LNCaP clone FGC (cell line): Measurements from ENCODE around the gene SDHAF2.
A peak's percentile ranks its signal among the peaks of the same experiment; 100 is the strongest.

Experiments
- DNase-seq: peaks from one replicate; pipeline ENCODE4 v3.0.0-alpha.2; 2011; ENCODE audit warnings: low read depth
- H3K4me3 ChIP-seq: 2 replicates; pipeline ENCODE4 v1.5.1; 2011; ENCODE audit warnings: mild to moderate bottlenecking, low read depth, low read length, control low read depth
- TF ChIP-seq, protein P1 (sequence below): IDR thresholded peaks from 2 replicates; pipeline ENCODE4 v1.5.1; 2012; ENCODE audit warnings: mild to moderate bottlenecking; ENCODE audit not compliant: control insufficient read depth, insufficient read depth; ENCODE audit errors: extremely low read depth

The SDHAF2 gene

GRCh38 chr11:61445516-61445915 is 15.6 kb downstream of the SDHAF2 start:
- DNase-seq = no peak
- no peak overlapping the region for H3K4me3 ChIP-seq
- TF ChIP-seq, protein P1, sequence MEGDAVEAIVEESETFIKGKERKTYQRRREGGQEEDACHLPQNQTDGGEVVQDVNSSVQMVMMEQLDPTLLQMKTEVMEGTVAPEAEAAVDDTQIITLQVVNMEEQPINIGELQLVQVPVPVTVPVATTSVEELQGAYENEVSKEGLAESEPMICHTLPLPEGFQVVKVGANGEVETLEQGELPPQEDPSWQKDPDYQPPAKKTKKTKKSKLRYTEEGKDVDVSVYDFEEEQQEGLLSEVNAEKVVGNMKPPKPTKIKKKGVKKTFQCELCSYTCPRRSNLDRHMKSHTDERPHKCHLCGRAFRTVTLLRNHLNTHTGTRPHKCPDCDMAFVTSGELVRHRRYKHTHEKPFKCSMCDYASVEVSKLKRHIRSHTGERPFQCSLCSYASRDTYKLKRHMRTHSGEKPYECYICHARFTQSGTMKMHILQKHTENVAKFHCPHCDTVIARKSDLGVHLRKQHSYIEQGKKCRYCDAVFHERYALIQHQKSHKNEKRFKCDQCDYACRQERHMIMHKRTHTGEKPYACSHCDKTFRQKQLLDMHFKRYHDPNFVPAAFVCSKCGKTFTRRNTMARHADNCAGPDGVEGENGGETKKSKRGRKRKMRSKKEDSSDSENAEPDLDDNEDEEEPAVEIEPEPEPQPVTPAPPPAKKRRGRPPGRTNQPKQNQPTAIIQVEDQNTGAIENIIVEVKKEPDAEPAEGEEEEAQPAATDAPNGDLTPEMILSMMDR = no peak

DNA sequence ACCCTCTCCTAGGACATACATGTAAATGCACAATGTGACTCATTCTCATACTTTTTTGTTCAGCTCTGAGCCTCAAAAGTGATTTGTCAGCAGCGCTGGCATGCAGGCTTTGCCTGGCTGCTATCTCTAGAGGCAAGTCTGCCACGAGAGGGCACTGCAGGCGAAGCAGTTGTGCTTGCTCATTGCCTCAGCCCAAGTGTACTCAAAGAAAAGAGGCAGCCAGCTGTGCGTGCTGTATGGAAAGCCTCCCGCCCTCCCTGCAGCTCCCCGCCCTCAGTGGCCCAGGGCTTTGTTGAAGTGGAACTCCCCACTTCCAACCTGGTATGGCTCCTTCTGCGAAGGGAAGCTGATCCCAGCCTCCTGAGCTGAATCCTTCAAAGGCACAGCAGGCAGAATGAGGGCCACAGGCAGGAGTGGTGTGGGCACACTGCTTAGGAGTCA is 16.3 kb downstream of the SDHAF2 start:
- DNase-seq = no peak
- no peak overlapping the region for H3K4me3 ChIP-seq
- TF ChIP-seq, protein P1 = peak; percentile 92

DNA sequence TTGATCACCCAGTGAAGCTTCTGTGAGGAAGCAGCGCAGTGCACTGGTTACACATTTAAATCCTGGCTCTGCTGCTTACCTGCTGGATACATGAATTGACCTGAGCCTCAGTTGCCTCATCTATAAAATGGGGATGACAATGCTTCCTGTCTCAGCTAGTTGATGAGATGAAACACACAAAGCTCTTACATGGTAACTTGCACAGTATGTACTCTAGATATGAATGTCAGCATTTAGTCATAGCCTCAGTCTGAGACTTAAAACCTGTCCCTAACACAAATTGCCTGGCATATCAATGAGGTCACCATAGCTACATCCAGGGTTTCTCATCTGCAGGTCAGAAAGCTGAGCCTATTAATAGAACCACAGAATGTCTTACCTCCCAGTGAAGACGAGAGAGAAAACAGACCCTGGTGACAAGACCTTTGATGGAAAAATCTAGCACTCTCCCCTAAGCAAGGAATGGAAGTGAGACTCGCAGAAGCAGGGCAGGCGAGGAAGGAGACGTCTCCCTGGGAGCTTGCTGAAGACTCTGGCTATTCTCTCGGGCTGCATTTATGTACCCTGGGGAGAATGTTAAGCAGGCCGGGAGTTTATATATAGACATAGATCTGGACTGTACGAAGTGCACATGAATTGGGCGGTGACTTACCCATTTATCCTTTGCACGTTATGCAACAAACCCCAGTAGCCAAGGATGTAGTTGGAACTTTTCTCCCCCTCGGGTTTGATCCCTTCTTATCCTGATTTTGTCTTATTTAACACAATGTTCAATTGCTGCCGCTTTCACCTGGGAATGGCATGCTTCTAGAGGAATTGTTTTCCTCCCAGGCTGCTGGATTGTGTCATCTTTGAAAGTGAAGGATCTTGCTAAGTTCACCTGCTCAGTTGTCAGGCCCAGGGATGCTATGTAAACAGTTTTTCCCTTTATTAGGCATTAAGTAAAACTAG is 18.0 kb downstream of the SDHAF2 start:
- TF ChIP-seq, protein P1 = no peak
- no peak for DNase-seq
- H3K4me3 ChIP-seq = no peak overlapping the region

- no peak for DNase-seq
- TF ChIP-seq, protein P1 = no peak
- H3K4me3 ChIP-seq = no peak overlapping the region
Observed at GRCh38 chr11:61448552-61448927, 18.6 kb downstream of the SDHAF2 start.

- no peak overlapping the region for H3K4me3 ChIP-seq
- TF ChIP-seq, protein P1 = no peak
Observed at GRCh38 chr11:61452825-61453224, 22.9 kb downstream of the SDHAF2 start.

GRCh38 chr11:61453695-61454094 is 23.8 kb downstream of the SDHAF2 start:
- no peak for DNase-seq
- TF ChIP-seq, protein P1 = no peak
- H3K4me3 ChIP-seq = no peak overlapping the region

More at GRCh38 chr11:61452825-61453224, 22.9 kb downstream of the SDHAF2 start:
- no peak for DNase-seq
